CD4-positive, alpha-beta T cell treated with Interleukin-15 for 1 hour (primary cell): ENCODE measurements around the gene PKHD1.
"Not testable (repeated sequence)": the region's sequence is repeated elsewhere in the genome, so short reads cannot be mapped to it uniquely, and the experiment has no call there.

ENCODE experiments used
- DNase-seq: peaks from one replicate; pipeline ENCODE4 v3.0.0-alpha.2; 2020

Gene PKHD1

GRCh38 chr6:51918347-51918746 is 169.1 kb downstream of the PKHD1 start:
- not testable (repeated sequence) for DNase-seq

DNA sequence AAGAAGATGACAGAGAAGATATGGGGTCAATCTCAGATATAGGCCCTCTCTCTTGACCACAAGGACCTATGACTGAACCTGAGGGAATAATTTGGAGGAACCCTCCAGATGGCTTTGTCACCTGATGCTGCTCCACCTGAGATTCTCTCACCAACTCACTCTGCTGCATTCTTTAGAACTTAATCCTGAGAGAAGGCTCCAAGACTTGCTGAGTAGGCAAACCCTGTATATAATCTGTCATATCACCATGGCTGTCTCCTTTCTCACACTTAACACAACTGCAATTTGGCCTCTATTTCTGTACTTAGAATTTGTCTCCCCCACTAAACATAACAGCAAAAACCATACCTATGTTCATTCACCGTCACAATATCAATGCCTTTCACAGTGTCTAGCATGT is 172.3 kb downstream of the PKHD1 start:
- DNase-seq = no peak

GRCh38 chr6:51913265-51913664 is 174.1 kb downstream of the PKHD1 start:
- no peak for DNase-seq

DNA sequence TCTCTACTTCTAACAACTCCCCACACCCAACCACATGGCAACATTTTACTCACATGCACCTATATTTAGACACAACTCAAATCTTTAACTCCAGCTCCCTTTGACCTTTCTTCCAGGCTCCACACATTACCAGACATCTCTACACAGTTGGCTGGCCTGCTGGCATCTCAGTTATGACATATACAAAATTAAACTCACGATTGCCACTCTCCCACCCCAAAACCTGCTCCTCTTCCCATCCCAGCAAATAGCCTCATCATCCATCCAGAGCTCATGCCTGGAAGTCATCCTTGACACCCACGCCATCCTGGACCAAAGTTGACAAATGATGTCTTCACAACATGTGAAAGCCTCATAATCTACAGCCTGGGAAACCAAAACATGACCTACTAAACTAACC is 176.6 kb downstream of the PKHD1 start:
- DNase-seq = no peak

DNA sequence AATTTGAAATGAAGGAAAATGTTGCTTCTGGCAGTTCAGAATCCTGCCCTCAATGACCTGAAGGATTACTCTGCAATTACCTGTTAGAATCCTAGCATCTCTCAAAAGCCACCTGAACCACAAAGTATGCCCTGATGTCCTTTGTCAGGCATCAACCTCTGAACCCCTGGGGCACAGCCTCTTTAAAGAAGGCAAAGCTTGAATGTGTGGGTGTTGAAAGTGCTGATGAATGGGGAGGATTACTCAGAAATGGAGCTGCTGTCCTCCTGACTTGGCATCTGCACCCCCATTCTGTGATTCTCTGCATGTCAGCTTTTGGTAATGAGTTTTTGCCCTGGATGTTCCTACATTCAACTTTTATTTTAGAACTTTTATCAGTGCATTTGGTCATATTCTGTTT is 179.2 kb downstream of the PKHD1 start:
- DNase-seq = no peak

- no peak for DNase-seq
Measured at GRCh38 chr6:51901766-51902764, 185.3 kb downstream of the PKHD1 start.

DNA sequence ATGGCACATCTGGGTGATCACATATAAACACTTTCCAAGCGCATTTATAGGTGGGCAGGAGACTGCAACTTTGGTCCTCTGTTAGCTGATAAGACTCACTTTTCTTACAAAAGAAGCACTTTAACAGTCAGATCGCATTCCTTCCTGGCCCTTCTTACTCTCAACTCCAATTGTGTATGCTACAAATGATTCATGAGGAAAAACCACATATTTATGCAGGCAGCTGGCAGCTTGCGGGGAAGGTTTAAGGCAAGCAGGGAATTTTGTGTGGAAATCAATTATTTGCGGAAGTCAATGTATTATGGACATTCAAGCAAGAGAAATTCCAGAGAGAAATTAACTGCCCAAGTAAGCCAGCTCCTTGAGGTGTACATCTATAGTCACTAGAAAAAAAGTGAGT is 194.0 kb downstream of the PKHD1 start:
- DNase-seq = no peak

DNA sequence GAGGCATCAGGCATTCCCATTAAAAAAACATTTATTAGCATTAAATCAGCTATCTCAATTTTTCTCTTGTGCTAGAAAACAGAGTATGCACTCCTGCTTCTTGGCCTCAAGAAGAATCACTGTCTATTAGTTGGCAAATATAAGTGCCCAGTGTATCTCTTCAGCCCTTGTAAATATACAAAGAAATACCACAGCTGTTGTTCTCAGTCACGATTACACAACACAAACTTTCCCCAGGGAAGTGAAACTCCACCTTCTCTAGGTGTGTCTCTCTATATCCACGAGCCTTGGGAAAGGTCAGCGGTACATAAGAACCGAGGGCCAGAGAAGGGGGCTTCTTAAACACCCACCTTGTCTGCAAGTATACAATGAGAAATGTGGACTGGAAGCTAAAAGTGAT is 194.7 kb downstream of the PKHD1 start:
- DNase-seq = no peak

DNA sequence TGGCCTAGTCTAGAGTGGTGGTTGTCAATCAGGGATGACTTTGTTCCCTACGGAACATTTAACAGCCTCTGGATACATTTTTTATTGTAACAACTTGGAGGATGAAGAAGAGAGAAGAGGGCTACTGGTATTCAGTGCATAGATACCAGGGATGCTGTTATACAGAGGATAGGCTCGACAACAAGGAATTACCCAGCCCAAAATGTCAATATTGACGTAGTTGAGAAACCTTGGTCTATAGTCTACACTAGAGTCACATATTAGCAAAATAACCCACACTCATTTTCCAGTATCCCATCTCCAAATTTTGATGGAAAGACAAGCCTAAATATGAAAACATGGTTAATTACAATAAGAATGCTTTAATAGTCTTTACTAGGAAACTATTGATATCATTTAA is 195.1 kb downstream of the PKHD1 start:
- DNase-seq = no peak

- no peak for DNase-seq
Measured at GRCh38 chr6:51891784-51892183, 195.6 kb downstream of the PKHD1 start.

DNA sequence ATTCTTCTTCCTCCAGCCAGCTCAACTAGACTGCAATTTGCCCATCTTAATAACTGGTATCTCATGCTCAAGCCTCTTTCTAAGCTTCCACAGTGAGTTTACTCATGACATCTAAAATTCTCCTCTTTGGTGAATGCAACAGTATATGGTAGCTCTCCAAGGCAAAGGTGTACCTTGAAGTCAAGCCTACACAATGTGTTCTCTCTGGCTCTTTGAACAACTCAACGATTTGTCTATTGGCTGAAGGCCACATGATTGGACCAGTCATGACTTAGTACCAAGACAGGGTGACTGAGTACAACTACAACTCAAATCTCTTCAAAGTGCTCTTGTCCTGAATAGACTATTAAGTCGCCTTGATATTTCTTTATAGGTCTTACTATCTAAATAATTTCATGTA is 199.6 kb downstream of the PKHD1 start:
- DNase-seq = no peak

- DNase-seq = no peak
Measured at GRCh38 chr6:51885957-51886356, 201.5 kb downstream of the PKHD1 start.

- DNase-seq = no peak
Measured at GRCh38 chr6:51868591-51869355, 218.6 kb downstream of the PKHD1 start.

GRCh38 chr6:51866867-51867266 is 220.5 kb downstream of the PKHD1 start:
- no peak for DNase-seq

DNA sequence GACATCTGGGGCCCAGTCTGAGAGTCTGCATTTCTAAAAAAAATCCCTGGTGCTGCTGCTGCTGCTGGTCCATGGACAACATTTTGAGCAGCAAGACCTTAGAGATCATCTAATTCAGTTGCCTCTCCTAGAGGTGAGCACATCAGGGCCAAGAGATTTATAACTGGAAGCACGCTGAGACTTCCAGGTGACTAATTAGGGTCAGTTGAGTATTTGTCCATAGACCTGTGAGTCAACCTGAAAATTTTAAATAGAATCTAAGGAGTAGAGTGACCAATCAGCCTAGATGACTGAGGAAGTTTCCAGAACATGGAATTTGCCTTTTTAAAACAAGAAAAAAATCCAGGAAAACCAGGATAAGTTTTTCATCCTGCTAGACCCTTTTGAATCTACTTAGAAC is 221.4 kb downstream of the PKHD1 start:
- no peak for DNase-seq

DNA sequence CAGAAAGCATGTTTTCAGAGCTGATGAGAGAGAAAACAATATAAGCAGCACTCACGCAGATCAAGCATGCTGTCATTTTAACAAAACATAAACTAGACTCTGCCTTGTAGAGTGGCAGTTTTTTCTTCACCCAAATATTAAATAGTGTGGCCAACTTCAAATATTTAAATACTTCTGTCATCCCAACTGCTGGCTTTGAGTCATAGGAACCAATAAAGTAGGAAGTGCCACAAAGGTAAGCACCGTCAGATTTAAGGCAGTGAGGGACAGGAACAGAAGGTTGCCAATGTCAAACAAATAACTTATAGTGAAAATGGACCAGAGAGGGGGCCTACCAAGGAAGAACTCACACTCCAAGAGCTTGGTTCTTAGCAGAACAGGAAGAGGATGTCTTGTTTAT is 222.2 kb downstream of the PKHD1 start:
- DNase-seq = no peak

- no peak for DNase-seq
Measured at GRCh38 chr6:51857134-51857533, 230.3 kb downstream of the PKHD1 start.

DNA sequence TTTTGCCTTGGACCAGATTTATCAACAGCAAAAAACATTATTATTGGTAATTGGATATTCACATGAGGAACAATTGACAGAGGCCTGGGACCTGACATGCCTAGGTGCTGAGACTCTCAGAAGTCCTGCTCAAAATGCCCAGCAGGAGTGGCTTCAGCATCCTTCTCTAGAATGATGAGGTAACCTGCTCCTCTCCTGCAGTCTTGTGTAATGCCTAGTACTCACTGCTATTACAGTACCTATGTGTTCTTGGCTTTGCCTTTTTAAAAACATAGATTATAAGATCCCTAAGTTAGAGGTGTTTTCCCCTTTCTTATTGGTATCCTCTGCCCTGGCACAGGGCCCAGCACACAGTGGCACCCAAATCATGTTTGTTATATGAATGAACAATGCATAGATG is 230.9 kb downstream of the PKHD1 start:
- DNase-seq = no peak

GRCh38 chr6:51855310-51856082 is 231.9 kb downstream of the PKHD1 start:
- DNase-seq = no peak

DNA sequence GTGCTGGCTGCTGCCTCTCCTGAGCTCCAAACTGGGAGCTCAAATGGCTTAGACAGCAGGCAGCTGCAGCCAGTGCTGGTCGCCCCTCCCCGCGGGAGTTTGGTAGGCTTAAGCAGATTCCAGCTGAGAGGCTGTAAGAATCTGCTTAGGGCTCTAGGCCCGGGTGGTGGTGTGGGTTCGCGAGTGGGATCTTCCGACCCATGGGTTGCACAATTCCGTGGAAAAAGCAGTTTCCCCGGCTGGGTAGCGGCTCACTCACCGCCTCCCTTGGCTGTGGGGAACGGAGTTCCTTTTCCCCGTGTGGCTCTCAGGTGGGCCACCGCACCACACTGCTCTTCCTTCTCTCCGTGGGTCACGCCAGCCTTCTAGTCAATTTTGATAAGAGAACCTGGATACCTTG is 232.5 kb downstream of the PKHD1 start:
- DNase-seq = no peak

- no peak for DNase-seq
Measured at GRCh38 chr6:51854347-51854746, 233.1 kb downstream of the PKHD1 start.

DNA sequence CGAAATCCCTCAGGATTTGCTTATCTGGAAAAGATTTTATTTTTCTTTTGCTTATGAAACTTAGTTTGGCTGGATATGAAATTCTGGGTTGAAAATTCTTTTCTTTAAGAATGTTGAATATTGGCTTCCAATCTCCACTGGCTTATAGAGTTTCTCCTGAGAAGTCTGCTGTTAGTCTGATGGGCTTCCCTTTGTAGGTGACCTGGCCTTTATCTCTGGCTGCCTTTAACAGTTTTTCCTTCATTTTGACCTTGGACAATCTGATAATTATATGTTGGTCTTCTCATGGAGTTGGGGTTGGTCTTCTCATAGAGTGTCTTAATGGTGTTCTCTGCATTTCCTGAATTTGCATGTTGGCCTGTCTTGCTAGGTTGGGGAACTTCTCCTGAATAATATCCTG is 234.3 kb downstream of the PKHD1 start:
- DNase-seq = not testable (repeated sequence)

DNA sequence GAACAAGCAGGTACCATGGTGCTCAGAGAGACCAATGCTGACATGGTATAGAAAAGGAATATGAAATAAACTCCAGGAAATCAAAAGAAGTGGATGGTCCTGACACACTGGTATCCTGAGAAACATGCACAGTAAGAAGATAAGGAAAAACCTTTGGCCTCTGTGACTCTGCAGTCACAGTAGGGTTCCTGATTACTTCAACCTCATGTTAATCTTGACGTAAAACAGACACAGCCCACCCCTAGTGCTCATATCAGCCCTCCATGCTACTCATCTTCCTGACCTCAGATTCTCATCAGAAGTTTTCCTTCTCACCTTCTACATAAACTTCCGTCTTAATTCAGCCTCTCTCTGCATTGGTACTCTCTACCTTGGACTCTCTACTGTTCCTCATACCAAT is 240.9 kb downstream of the PKHD1 start:
- DNase-seq = no peak
